Measurements from ENCODE around the gene BTBD17. TPM values are rescaled to one million over a fixed set of nuclear protein-coding genes. Genes with fewer than 3 reads are reported as not detected.

BTBD17 gene
- total RNA-seq (not detected), polyA plus RNA-seq (under 1 TPM in 1 of 3 donors, not detected in 2; 0.03 TPM)

- no peak within 1 kb of the TSS for H3K27ac ChIP-seq
- no peaks in the 10 kb centered on the region for H3K9me3 ChIP-seq
- H3K4me1 ChIP-seq, result peaks cover 0 to 21% (median 9%) of the 10 kb centered on the region in 4 donors
- no peak within 1 kb of the TSS for H3K4me3 ChIP-seq
- H3K27me3 ChIP-seq, result peaks cover 32 to 69% (median 55%) of the 10 kb centered on the region in 3 donors
- no peaks in the 10 kb centered on the region for H3K36me3 ChIP-seq
- TF ChIP-seq POLR2AphosphoS5 (IDR thresholded peaks at IDR 0.05) (no peak), CTCF (IDR thresholded peaks at IDR 0.05) (peak; percentile 20 to 63 (median 46)), POLR2A (IDR thresholded peaks at IDR 0.05) (no peak), EP300 (IDR thresholded peaks at IDR 0.05) (no peak)
- no peak for DNase-seq
- intact Hi-C loops (cut with DNase I), result loop anchor here (2.0 kb wide), 1 partner anchor 151 kb away; no protein-coding TSS in a partner anchor
- WGBS, 2 donors, result 18 to 33% methylated on average over 28 of the region's 28 CpGs
These were observed at the start of gene BTBD17 for GRCh38 chr17:74361230-74362068. BTBD17 (minus strand) TSS chr17:74361868; CDS start chr17:74361819, 49 bp downstream.

GRCh38 chr17:74410001-74410443, 48.4 kb upstream of the BTBD17 start:
- intact Hi-C loops (cut with DNase I), result no loop called here
- no peaks in the 10 kb centered on the region for H3K4me1 ChIP-seq
- WGBS, 2 donors, result 48 to 66% methylated on average over 4 of the region's 4 CpGs
- TF ChIP-seq POLR2AphosphoS5 (IDR thresholded peaks at IDR 0.05) (no peak), POLR2A (IDR thresholded peaks at IDR 0.05) (no peak), EP300 (IDR thresholded peaks at IDR 0.05) (no peak), CTCF (IDR thresholded peaks at IDR 0.05) (no peak)
- H3K27me3 ChIP-seq, result peaks cover 0 to 3% (median 0%) of the 10 kb centered on the region in 3 donors
- H3K9me3 ChIP-seq, result no peaks in the 10 kb centered on the region
- DNase-seq, result no peak
- no peak overlapping the region for H3K4me3 ChIP-seq
- H3K27ac ChIP-seq, result no peak overlapping the region
- no peaks in the 10 kb centered on the region for H3K36me3 ChIP-seq

GRCh38 chr17:74408815-74409214, 47.1 kb upstream of the BTBD17 start:
- intact Hi-C loops (cut with DNase I), result no loop called here
- no peak overlapping the region for H3K4me3 ChIP-seq
- no peaks in the 10 kb centered on the region for H3K9me3 ChIP-seq
- TF ChIP-seq POLR2A (IDR thresholded peaks at IDR 0.05) (no peak), CTCF (IDR thresholded peaks at IDR 0.05) (no peak), EP300 (IDR thresholded peaks at IDR 0.05) (no peak), POLR2AphosphoS5 (IDR thresholded peaks at IDR 0.05) (no peak)
- DNase-seq, result no peak
- H3K4me1 ChIP-seq, result no peaks in the 10 kb centered on the region
- 35 to 65% methylated on average over 4 of the region's 4 CpGs for WGBS, 2 donors
- H3K27ac ChIP-seq, result no peak overlapping the region
- H3K36me3 ChIP-seq, result no peaks in the 10 kb centered on the region
- H3K27me3 ChIP-seq, result peaks cover 3 to 13% (median 6%) of the 10 kb centered on the region in 3 donors

GRCh38 chr17:74408262-74408661, 46.6 kb upstream of the BTBD17 start:
- no peaks in the 10 kb centered on the region for H3K4me1 ChIP-seq
- peaks cover 3 to 14% (median 6%) of the 10 kb centered on the region in 3 donors for H3K27me3 ChIP-seq
- no peak for TF ChIP-seq POLR2AphosphoS5 (IDR thresholded peaks at IDR 0.05)
- no peak for TF ChIP-seq CTCF (IDR thresholded peaks at IDR 0.05)
- no peak for TF ChIP-seq EP300 (IDR thresholded peaks at IDR 0.05)
- TF ChIP-seq POLR2A (IDR thresholded peaks at IDR 0.05), result no peak
- DNase-seq, result no peak
- no peak overlapping the region for H3K27ac ChIP-seq
- intact Hi-C loops (cut with DNase I), result no loop called here
- H3K9me3 ChIP-seq, result no peaks in the 10 kb centered on the region
- no peaks in the 10 kb centered on the region for H3K36me3 ChIP-seq
- 67 to 68% methylated on average over 3 of the region's 3 CpGs for WGBS, 2 donors
- H3K4me3 ChIP-seq, result no peak overlapping the region
